HG03354 (cell line): ENCODE data around the gene B4GAT1.

Experiments used
- ATAC-seq: cut with Tn5 transposase; IDR thresholded peaks from one replicate; pipeline ENCODE4 v1.9.1; 2021; ENCODE audit warnings: mild to moderate bottlenecking; ENCODE audit not compliant: unreplicated experiment, poor library complexity, severe bottlenecking

Gene B4GAT1

GRCh38 chr11:66338276-66339161, 8.9 kb downstream of the B4GAT1 start:
- no peak for ATAC-seq

GRCh38 chr11:66337103-66337899, 10.1 kb downstream of the B4GAT1 start:
- peak; percentile 8 for ATAC-seq

- peak; percentile 59 for ATAC-seq
Measured at GRCh38 chr11:66336234-66337102, 11.0 kb downstream of the B4GAT1 start, which contains the start of gene RIN1. RIN1 (minus strand) TSS chr11:66336434; CDS start chr11:66336402, 32 bp downstream.

GRCh38 chr11:66335531-66336233, 11.7 kb downstream of the B4GAT1 start:
- ATAC-seq, result no peak

GRCh38 chr11:66334605-66335442, 12.6 kb downstream of the B4GAT1 start:
- no peak for ATAC-seq

GRCh38 chr11:66333896-66334604, 13.4 kb downstream of the B4GAT1 start:
- no peak for ATAC-seq

GRCh38 chr11:66333220-66333877, 14.1 kb downstream of the B4GAT1 start:
- ATAC-seq, result no peak

- no peak for ATAC-seq
Measured at GRCh38 chr11:66332371-66333219, 14.8 kb downstream of the B4GAT1 start.

- no peak for ATAC-seq
Measured at GRCh38 chr11:66331542-66332370, 15.7 kb downstream of the B4GAT1 start.

- no peak for ATAC-seq
Measured at GRCh38 chr11:66330931-66331330, 16.5 kb downstream of the B4GAT1 start.

- no peak for ATAC-seq
Measured at GRCh38 chr11:66329165-66329673, 18.2 kb downstream of the B4GAT1 start.

- ATAC-seq, result peak; percentile 76
Measured at GRCh38 chr11:66328302-66329144, 18.9 kb downstream of the B4GAT1 start.

GRCh38 chr11:66328031-66328301, 19.5 kb downstream of the B4GAT1 start:
- no peak for ATAC-seq

- ATAC-seq, result no peak
Measured at GRCh38 chr11:66327171-66328030, 20.0 kb downstream of the B4GAT1 start.
